SU-DHL-6 (cell line): ENCODE measurements around the gene SLC52A3.

ENCODE experiments used
- H2AFZ ChIP-seq: fragments of 200-600 bp; sonication (generic); 2 replicates; pipeline ENCODE4 v1.6.1; 2014; ENCODE audit warnings: low read depth, mild to moderate bottlenecking, moderate library complexity, mixed read lengths, antibody characterized with exemption, low read length; ENCODE audit not compliant: severe bottlenecking
- H3F3A ChIP-seq: fragments of 200-600 bp; shearing (Covaris generic); 2 replicates; pipeline ENCODE4 v1.6.0; 2016; ENCODE audit warnings: antibody characterized with exemption, mild to moderate bottlenecking; ENCODE audit not compliant: insufficient read depth
- H3K27ac ChIP-seq: fragments of 200-600 bp; sonication (generic); 2 replicates; pipeline ENCODE4 v1.5.1; 2016; ENCODE audit warnings: low read depth, mild to moderate bottlenecking, low read length, moderate library complexity, mixed read lengths
- H3K27me3 ChIP-seq: fragments of 200-600 bp; sonication (generic), shearing (Covaris generic); 2 replicates; pipeline ENCODE4 v1.6.0; 2014; ENCODE audit warnings: mild to moderate bottlenecking, low read length
- H3K36me3 ChIP-seq: fragments of 200-600 bp; sonication (generic); 2 replicates; pipeline ENCODE4 v1.6.1; 2014; ENCODE audit warnings: mild to moderate bottlenecking, low read length, mixed read lengths
- H3K4me2 ChIP-seq: fragments of 300-600, 200-600 bp; shearing (Covaris generic), sonication (generic); 2 replicates; pipeline ENCODE4 v1.6.0; 2014; ENCODE audit warnings: low read length, low read depth, mild to moderate bottlenecking; ENCODE audit not compliant: poor library complexity, severe bottlenecking
- H3K4me3 ChIP-seq: fragments of 200-600 bp; sonication (generic); 2 replicates; pipeline ENCODE4 v1.5.1; 2014; ENCODE audit warnings: antibody characterized with exemption, low read length, mild to moderate bottlenecking, mixed read lengths; ENCODE audit not compliant: insufficient read depth, poor library complexity, severe bottlenecking
- H3K79me2 ChIP-seq: fragments of 200-600 bp; sonication (generic); 2 replicates; pipeline ENCODE4 v1.6.1; 2014; ENCODE audit warnings: mild to moderate bottlenecking, low read length, moderate library complexity; ENCODE audit not compliant: insufficient read depth
- H3K9ac ChIP-seq: fragments of 200-600 bp; sonication (generic); 2 replicates; pipeline ENCODE4 v1.7.0; 2014; ENCODE audit warnings: mild to moderate bottlenecking, low read length
- H3K9me2 ChIP-seq: fragments of 200-600 bp; sonication (generic); replicated peaks from 2 replicates; pipeline ENCODE4 v1.6.1; 2014; ENCODE audit warnings: low read length; ENCODE audit not compliant: insufficient read depth
- H3K9me3 ChIP-seq: fragments of 200-600 bp; sonication (generic); 2 replicates; pipeline ENCODE4 v1.6.1; 2014; ENCODE audit warnings: low read length, mixed read lengths; ENCODE audit not compliant: insufficient read depth
- H4K20me1 ChIP-seq: fragments of 200-600 bp; sonication (generic); 2 replicates; pipeline ENCODE4 v1.6.1; 2014; ENCODE audit warnings: low read depth, mild to moderate bottlenecking, antibody characterized with exemption, low read length, moderate library complexity, mixed read lengths
- CTCF ChIP-seq: fragments of 200-600 bp; sonication (generic); IDR thresholded peaks from one replicate; pipeline ENCODE4 v1.5.1; 2017; ENCODE audit warnings: antibody characterized with exemption, mild to moderate bottlenecking, low read length, moderate library complexity; ENCODE audit not compliant: insufficient read depth, poor library complexity, severe bottlenecking
- EZH2phosphoT487 ChIP-seq: fragments of 200-600 bp; sonication (generic), shearing (Covaris generic); conservative IDR thresholded peaks from 2 replicates; pipeline ENCODE4 v1.6.1; 2018; ENCODE audit warnings: mild to moderate bottlenecking, antibody characterized with exemption, low read length, moderate library complexity, mixed read lengths

The SLC52A3 gene

DNA sequence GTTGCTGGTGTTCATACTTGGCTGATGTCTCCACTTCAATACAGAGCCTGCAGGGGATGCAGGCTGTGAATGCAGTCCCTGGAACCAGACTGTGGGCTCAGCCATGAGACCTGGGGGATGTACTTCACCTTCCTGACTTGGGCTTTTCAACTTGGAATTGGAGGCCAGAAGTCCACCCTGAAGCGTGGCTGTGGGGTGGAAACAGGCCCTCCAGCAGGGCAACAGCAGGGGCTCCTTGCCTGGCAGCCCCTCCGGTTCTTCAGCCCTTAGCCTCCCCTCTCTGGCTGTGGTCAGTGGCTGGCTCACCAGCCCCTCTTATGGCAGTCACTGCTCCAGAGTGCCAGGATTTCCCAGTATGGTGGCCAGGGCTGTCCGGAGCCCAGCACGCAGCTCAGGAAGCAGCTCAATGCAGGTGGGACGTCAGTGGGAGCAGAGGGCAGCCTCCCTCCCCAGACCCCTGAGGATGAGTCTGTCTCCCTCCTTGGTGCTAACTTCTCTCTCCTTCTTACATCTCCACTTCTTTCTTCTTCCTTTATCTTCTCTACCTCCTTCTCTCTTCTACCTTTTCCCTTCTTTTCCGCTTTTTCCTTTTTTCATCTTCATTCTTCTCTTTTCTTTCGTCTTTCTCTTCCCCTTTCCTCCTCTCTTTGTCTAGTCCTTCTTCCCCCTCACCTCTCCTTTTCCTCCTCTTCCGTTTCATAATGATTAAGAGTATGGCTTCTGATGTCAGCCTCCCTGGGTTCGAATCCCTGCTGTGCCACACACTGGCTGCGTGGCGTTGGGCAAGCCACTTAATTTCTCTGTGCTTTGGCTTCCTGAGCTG, 45.3 kb downstream of the SLC52A3 start:
- Histone ChIP-seq H2AFZ (no peak overlapping the region), H3F3A (no peaks in the 10 kb centered on the region), H3K27me3 (no peaks in the 10 kb centered on the region), H3K27ac (no peak overlapping the region), H3K9me2 (no peaks in the 10 kb centered on the region), H4K20me1 (no peaks in the 10 kb centered on the region), H3K4me3 (no peak overlapping the region), H3K9me3 (no peaks in the 10 kb centered on the region), H3K79me2 (no peaks in the 10 kb centered on the region), H3K9ac (no peak overlapping the region), H3K36me3 (no peaks in the 10 kb centered on the region), H3K4me2 (no peak overlapping the region)
- TF ChIP-seq CTCF (no peak), EZH2phosphoT487 (no peak)

GRCh38 chr20:721876-722275, 46.4 kb downstream of the SLC52A3 start:
- no peaks in the 10 kb centered on the region for H3F3A ChIP-seq
- TF ChIP-seq EZH2phosphoT487: no peak
- no peak for TF ChIP-seq CTCF
- H3K9me2 ChIP-seq: no peaks in the 10 kb centered on the region
- no peak overlapping the region for H3K4me2 ChIP-seq
- H4K20me1 ChIP-seq: no peaks in the 10 kb centered on the region
- no peaks in the 10 kb centered on the region for H3K27me3 ChIP-seq
- H2AFZ ChIP-seq: no peak overlapping the region
- H3K9me3 ChIP-seq: no peaks in the 10 kb centered on the region
- no peak overlapping the region for H3K4me3 ChIP-seq
- H3K79me2 ChIP-seq: no peaks in the 10 kb centered on the region
- no peaks in the 10 kb centered on the region for H3K36me3 ChIP-seq
- H3K9ac ChIP-seq: no peak overlapping the region
- H3K27ac ChIP-seq: no peak overlapping the region

GRCh38 chr20:719816-720215, 48.5 kb downstream of the SLC52A3 start:
- Histone ChIP-seq H3K9me2 (no peaks in the 10 kb centered on the region), H3K4me3 (no peak overlapping the region), H3K9ac (no peak overlapping the region), H3K27ac (no peak overlapping the region), H3K27me3 (no peaks in the 10 kb centered on the region), H3K36me3 (no peaks in the 10 kb centered on the region), H3K4me2 (no peak overlapping the region), H2AFZ (no peak overlapping the region), H3F3A (no peaks in the 10 kb centered on the region), H4K20me1 (no peaks in the 10 kb centered on the region), H3K79me2 (no peaks in the 10 kb centered on the region), H3K9me3 (0 out of 2 replicates have a peak, but pooled peaks cover under 1% of the 10 kb centered on the region)
- no peak for TF ChIP-seq EZH2phosphoT487
- no peak for TF ChIP-seq CTCF
